Measurements from ENCODE around the gene ADCY2. TPM values are rescaled to one million over a fixed set of nuclear protein-coding genes. Genes with fewer than 3 reads are reported as not detected.

ADCY2 gene
- total RNA-seq, 1 experiment from 2014 or later: 0.04 TPM

- DNase-seq (ENCODE audit: low spot score): peak; percentile 14
Measured at GRCh38 chr5:7592910-7593309, 197.0 kb downstream of the ADCY2 start.

- DNase-seq (ENCODE audit: low spot score): peak; percentile 47
Measured at GRCh38 chr5:7597059-7597642, 201.2 kb downstream of the ADCY2 start.

GRCh38 chr5:7606840-7607465, 211.0 kb downstream of the ADCY2 start:
- DNase-seq (ENCODE audit: low spot score): no peak

GRCh38 chr5:7608772-7609171, 212.8 kb downstream of the ADCY2 start:
- no peak for DNase-seq (ENCODE audit: low spot score)

GRCh38 chr5:7609726-7610125, 213.8 kb downstream of the ADCY2 start:
- no peak for DNase-seq (ENCODE audit: low spot score)

GRCh38 chr5:7610531-7611177, 214.7 kb downstream of the ADCY2 start:
- DNase-seq (ENCODE audit: low spot score): no peak

- DNase-seq (ENCODE audit: low spot score): no peak
Measured at GRCh38 chr5:7611518-7611917, 215.6 kb downstream of the ADCY2 start.

GRCh38 chr5:7615566-7616061, 219.7 kb downstream of the ADCY2 start:
- no peak for DNase-seq (ENCODE audit: low spot score)

- no peak for DNase-seq (ENCODE audit: low spot score)
Measured at GRCh38 chr5:7616897-7617296, 221.0 kb downstream of the ADCY2 start.

- no peak for DNase-seq (ENCODE audit: low spot score)
Measured at GRCh38 chr5:7622498-7622897, 226.6 kb downstream of the ADCY2 start.

GRCh38 chr5:7625740-7626139, 229.8 kb downstream of the ADCY2 start:
- DNase-seq (ENCODE audit: low spot score): no peak

GRCh38 chr5:7628248-7628647, 232.3 kb downstream of the ADCY2 start:
- DNase-seq (ENCODE audit: low spot score): no peak

GRCh38 chr5:7628820-7629219, 232.9 kb downstream of the ADCY2 start:
- no peak for DNase-seq (ENCODE audit: low spot score)

- DNase-seq (ENCODE audit: low spot score): no peak
Measured at GRCh38 chr5:7629561-7629960, 233.6 kb downstream of the ADCY2 start.

GRCh38 chr5:7634837-7635236, 238.9 kb downstream of the ADCY2 start:
- no peak for DNase-seq (ENCODE audit: low spot score)

GRCh38 chr5:7638456-7638855, 242.5 kb downstream of the ADCY2 start:
- peak; percentile 39 for DNase-seq (ENCODE audit: low spot score)

GRCh38 chr5:7642029-7642428, 246.1 kb downstream of the ADCY2 start:
- no peak for DNase-seq (ENCODE audit: low spot score)

- DNase-seq (ENCODE audit: low spot score): no peak
Measured at GRCh38 chr5:7644723-7645122, 248.8 kb downstream of the ADCY2 start.

GRCh38 chr5:7650755-7651154, 254.8 kb downstream of the ADCY2 start:
- no peak for DNase-seq (ENCODE audit: low spot score)

- DNase-seq (ENCODE audit: low spot score): no peak
Measured at GRCh38 chr5:7653046-7653445, 257.1 kb downstream of the ADCY2 start.

- no peak for DNase-seq (ENCODE audit: low spot score)
Measured at GRCh38 chr5:7657153-7657552, 261.2 kb downstream of the ADCY2 start.

- peak; percentile 42 for DNase-seq (ENCODE audit: low spot score)
Measured at GRCh38 chr5:7659420-7659819, 263.5 kb downstream of the ADCY2 start.

GRCh38 chr5:7662289-7662688, 266.4 kb downstream of the ADCY2 start:
- no peak for DNase-seq (ENCODE audit: low spot score)
